Suppressor macrophage treated with lipopolysaccharide for 4 hours (primary cell): ENCODE results near the gene RAD51.
"Not testable (repeated sequence)": the region's sequence is repeated elsewhere in the genome, so short reads cannot be mapped to it uniquely, and the experiment has no call there.

Experiments used
- DNase-seq: peaks from one replicate; pipeline ENCODE4 v3.0.0-alpha.2; 2020

Gene RAD51

GRCh38 chr15:40694688-40695468, at the start of gene RAD51:
Gene RAD51, plus strand, starts transcription at chr15:40695174. Its CDS starts 3,585 bp downstream, at chr15:40698759.
- peak; percentile 99 for DNase-seq

DNA sequence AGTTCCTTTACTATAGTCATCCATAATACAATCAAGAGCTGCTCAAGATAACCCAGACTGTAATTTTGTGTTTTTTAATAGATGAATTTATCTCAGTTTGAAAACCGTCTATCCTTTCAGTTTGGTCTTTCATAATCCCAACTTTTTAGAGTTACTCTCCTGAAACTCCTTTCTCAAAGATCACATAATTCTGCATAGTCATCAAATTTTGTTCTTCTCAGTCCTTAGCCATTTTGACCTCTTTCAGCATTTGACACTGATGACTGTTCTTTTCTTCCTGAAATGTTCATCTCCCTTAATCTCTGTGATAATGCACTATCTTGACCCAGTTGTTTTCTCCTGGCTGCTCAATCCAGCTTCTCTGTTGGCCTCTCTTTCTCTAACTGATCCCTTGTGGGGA, 47.5 kb upstream of the RAD51 start:
- DNase-seq: no peak

GRCh38 chr15:40650479-40650878, 44.5 kb upstream of the RAD51 start:
- no peak for DNase-seq

- DNase-seq: no peak
Measured at GRCh38 chr15:40660686-40661085, 34.3 kb upstream of the RAD51 start.

DNA sequence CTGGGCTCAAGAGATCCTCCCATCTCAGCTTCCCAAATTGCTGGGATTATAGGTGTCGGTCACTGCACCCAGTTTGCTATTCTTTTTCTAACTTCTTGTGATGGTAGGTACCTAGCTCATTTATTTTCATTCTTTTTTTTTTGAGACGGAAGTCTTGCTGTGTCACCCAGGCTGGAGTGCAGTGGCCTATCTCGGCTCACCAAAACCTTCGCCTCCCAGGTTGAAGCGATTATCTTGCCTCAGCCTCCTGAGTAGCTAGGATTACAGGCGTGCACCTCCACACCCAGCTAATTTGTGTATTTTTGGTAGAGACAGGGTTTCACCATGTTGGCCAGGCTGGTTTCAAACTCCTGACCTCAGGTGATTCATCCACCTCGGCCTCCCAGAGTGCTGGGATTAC, 30.1 kb upstream of the RAD51 start:
- DNase-seq: no peak

DNA sequence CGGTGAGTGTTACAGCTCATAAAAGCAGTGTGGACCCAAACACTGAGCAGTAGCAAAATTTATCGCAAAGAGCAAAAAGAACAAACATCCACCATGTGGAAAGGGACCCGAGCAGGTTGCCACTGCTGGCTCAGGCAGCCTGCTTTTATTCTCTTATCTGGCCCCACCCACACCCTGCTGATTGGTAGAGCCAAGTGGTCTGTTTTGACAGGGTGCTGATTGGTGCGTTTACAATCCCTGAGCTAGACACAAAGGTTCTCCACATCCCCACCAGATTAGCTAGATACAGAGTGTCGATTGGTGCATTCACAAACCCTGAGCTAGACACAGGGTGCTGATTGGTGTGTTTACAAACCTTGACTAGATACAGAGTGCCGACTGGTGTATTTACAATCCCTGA, 18.7 kb upstream of the RAD51 start:
- DNase-seq: not testable (repeated sequence)

DNA sequence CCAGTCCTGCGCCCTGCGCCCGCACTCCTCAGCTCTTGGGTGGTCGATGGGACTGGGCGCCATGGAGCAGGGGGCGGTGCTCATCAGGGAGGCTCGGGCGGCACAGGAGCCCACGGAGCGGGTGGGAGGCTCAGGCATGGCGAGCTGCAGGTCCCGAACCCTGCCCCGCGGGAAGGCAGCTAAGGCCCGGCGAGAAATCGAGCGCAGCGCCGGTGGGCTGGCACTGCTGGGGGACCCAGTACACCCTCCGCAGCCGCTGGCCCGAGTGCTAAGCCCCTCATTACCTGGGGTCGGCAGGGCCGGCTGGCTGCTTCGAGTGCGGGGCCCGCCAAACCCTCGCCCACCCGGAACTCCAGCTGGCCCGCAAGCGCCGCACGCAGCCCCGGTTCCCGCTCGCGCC, 18.1 kb upstream of the RAD51 start:
- not testable (repeated sequence) for DNase-seq

DNA sequence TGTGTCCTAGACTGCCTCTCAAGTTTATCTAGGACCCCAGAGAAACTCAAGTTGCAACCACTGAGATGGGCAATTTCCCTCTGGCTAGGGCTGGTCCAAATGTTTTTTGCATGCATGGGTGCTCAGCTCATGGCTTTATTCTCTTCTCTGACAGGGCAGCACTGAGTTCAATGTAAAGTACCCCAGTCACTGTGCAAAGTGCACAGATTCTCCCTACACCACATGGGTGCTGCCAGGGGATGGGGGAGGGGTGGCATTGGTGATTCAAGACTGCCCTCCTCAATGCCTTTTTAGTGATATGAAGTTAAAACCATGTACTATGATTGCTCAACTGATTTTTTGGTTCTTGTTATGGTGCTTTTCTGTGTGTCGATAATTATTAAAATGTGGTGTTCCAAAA, 14.8 kb upstream of the RAD51 start:
- no peak for DNase-seq

DNA sequence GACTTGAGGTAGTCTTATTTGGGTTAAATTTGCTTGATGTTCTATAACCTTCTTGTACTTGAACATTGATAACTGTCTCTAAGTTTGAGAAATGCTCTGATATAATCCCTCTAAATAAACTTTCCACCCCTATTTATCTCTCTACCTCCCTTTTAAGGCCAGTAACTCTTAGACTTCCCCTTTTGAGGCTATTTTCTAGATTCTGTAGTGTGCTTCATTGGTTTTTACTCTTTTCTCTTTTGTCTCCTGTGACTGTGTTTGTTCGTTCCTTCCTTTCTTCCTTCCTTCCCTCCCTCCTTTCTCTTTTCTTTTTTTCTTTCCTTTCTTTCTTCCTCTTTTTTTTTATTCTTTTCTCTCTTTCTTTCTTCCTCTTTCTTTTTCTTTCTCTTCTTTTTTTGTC, 14.0 kb upstream of the RAD51 start:
- DNase-seq: not testable (repeated sequence)

DNA sequence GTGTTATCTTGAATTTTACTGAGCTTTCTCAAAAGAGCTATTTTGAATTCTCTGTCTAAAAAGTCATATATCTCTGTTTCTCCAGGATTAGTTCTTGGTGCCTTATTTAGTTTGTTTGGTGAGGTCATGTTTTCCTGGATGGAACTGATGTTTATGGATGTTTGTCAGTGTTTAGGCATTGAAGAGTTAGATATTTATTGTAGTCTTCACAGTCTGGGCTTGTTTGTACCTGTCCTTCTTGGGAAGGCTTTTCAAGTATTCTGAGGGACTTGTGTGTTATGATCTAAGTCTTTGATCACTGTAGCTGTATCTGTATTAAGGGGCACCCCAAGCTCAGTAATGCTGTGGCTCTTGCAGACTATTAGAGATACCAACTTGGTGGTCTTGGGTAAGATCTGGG, 10.6 kb upstream of the RAD51 start:
- no peak for DNase-seq

GRCh38 chr15:40685376-40685775, 9.6 kb upstream of the RAD51 start:
- no peak for DNase-seq

DNA sequence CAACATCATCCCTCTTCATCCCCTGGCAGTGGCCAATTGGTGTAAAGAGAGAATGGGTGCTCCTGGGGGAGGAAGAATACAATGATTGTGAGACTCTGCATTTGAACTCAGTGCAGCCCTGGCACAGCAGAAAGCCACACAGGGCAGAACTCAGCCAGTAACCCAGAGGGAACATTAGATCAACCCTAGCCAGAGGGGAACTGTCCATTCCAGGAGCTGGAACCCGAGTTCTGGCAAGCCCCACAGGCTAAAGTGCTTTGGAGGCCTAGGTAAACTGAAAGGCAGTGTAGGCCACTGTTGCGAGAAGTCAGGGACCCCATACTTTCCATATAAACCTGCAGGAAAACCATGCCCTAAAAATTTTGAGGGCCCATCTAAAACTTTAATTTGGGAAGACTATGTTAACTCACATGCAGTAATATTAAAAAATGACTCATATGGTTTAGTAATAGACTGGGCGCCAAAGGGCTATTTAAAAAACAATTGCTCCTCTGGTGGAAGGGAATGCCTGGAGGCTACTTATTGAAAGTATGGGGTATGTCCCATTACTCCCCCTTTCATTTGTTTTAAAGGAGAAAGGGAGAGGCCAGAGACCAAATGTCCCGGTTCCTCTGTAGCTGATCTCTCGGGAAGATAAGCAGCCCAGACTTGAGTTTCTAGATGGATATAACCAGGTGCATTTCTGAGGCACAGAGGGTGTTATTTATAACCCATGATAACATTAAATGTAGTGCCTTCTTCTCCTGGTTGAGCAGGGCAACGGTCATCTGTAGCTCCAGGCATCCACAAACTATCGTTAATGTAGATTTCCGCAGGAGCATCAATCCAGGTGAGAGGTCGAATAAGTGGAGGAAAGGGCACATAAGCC, 5.8 kb upstream of the RAD51 start:
- DNase-seq: no peak

- DNase-seq: no peak
Measured at GRCh38 chr15:40691737-40692136, 3.2 kb upstream of the RAD51 start.

DNA sequence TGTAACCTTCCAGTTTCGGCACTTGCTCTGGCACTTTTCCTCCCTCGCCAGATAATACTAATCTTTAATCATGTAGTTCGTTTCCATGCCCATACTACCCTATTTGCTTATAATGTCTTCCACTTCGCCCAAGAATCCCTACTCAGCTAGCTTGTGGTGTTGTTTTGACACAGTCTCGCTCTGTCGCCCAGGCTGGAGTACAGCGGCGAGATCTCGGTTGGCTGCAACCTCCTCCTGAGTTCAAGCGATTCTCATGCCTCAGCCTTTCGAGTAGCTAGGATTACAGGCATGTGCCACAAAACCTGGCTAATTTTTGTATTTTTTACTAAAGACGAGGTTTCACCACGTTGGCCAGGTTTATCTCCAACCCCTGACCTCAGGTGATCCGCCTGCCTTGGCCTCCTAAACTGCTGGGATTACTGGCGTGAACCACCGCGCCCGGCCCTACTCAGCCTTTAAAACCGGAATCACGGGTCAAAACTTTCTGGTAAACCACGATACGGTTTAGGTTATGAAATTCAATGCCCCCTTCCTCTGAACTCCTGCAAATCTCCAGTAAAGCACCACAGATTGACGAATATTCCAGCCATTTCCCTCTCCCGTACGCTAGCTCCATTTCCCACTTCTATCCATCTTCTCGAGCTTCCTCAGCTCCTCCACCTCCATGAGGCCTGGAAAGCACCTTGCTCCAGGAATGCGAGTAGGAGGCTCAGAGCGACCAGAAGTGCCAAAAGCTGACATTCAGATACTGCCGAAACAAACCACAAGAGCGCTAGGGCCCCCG, 878 bp upstream of the RAD51 start:
- DNase-seq: no peak

DNA sequence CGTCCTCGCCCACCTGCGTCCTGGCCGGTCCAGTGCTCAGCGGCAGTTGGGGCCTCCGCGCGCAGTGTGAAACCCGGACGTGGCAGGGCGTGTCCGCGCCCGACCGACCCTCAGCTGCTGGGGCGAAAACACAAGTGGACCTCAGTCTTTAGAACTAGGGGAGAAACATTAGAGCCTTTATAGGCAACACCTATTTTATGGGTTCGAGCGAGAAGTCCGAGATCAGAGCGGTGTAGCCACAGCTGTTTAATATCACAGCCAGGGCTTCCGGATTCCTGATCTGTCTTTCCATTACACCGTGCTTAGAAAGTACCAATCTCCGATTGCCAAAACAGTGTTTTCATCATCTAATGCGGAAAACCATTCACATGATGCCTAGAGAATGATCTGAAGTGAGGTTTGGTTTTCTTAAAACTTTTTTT, 506 bp downstream of the RAD51 start:
- DNase-seq: peak; percentile 25

GRCh38 chr15:40696228-40696627, 1.3 kb downstream of the RAD51 start:
- no peak for DNase-seq

GRCh38 chr15:40697916-40698315, 2.9 kb downstream of the RAD51 start:
- no peak for DNase-seq

- DNase-seq: peak; percentile 56
Measured at GRCh38 chr15:40702077-40702476, 7.1 kb downstream of the RAD51 start.

GRCh38 chr15:40706121-40706520, 11.1 kb downstream of the RAD51 start:
- DNase-seq: no peak

DNA sequence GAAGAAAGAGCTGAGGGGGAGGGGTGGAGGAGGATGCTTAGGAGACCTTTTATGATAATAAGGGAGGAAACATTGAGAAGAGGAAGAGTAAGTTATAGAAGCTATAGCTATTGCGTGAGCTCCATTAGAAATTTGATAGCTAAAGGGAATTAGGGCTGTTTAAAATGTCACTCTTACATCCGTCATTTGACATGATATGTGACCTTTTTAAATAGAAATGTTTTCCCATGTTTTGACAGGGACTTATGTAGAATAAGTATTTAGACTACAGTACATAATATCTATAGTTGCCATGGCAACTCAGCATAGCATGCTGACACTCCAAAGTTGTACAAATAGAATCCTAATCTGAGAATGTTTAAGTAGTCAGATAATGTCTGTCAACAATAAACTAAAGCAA, 19.2 kb downstream of the RAD51 start:
- no peak for DNase-seq

DNA sequence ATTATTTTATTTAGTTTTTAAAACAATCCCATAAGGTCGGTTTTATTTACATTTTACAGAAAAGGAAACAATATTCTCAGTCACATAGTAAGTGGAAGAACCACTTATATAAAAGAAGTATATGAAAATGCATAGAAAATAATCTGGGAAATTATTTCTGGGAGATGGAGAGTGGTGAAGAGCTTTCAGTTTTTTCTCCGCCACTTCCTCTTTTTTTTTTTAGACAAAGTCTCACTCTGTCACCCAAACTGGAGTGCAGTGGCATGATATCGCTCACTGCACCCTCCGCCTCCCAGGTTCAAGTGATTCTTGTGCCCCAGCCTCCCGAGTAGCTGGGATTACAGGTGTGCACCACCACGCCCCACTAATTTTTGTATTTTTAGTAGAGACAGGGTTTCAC, 21.2 kb downstream of the RAD51 start:
- DNase-seq: no peak

DNA sequence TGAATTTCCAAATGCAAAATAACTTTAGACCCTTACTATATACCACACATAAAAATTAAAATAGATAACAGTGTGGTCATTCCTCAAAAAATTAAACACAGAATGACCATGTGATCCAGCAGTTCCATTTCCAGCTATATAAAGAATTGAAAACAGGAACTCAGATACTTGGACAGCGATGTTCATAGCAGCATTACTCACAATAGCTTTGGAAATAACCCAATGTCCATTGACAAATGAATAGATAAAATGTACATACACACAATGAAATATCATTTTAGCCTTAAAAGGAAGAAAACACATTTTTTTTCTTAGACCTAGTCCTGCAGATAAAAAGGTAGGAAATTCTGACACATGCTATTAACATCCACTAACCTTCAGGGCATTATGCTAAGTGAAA, 26.7 kb downstream of the RAD51 start:
- peak; percentile 57 for DNase-seq

DNA sequence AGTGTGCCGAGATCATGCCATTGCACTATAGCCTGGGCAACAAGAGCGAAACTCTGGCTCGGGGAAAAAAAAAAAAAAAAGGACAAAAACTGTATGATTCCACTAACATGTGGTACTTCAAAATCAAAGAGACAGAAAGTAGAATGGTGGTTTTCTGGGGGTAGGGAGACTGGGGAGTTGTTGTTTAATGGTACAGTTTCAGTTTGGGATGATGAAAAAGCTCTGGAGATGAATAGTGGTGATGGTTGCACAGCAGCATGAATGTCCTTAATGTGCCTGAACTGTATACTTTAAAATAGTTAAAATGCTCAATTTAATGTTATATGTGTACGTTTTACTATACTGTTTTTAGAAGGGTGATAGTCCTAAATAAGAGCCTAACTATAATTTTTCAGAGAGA, 27.4 kb downstream of the RAD51 start:
- no peak for DNase-seq
